Measurements from ENCODE around the gene TTC7B. TPM values are rescaled to one million over a fixed set of nuclear protein-coding genes. Genes with fewer than 3 reads are reported as not detected.
A peak's percentile ranks its signal among the peaks of the same experiment; 100 is the strongest.

Gene TTC7B
- total and polyA plus RNA-seq, 2 of the 8 experiments (the other 6 are each of a cell fraction or from before 2014, with no cell fraction given), result 23.7 to 34.0 TPM

- peak; percentile 86 for TF ChIP-seq KDM4A (IDR thresholded peaks at IDR 0.05; ENCODE audit: low read depth, low read length, severe bottlenecking)
- TF ChIP-seq CTCF (IDR thresholded peaks at IDR 0.05; ENCODE audit: control extremely low read depth in 1 of 3, insufficient read depth in 1 of 3, low read depth in 1 of 3, low read length in 3 of 3), result peak in 2 of 3 experiments; percentile 45 to 56; a peak in 3 of 4 replicates
Observed at GRCh38 chr14:90815822-90816662, at the start of gene TTC7B (continued).
